K562 (cell line): ENCODE measurements around the gene MDH2. TPM values are rescaled to one million over a fixed set of nuclear protein-coding genes. Genes with fewer than 3 reads are reported as not detected.

Experiments used
- FOXM1 ChIP-seq, 2 experiments: fragments of 450-650 bp in 1 of 2; sonication (generic) in 1 of 2; formaldehyde crosslinking in 1 of 2; IDR thresholded peaks; 2 replicates each; pipeline versions ENCODE4 v1.6.1 to v1.9.0; 2017 to 2022; ENCODE audit warnings: low read depth in 2 of 2, mild to moderate bottlenecking in 2 of 2, missing genetic modification reagents in 1 of 2, moderate library complexity in 1 of 2
- NR2C1 ChIP-seq, 2 experiments: fragments of 450-650 bp; IDR thresholded peaks; 2 replicates each; pipeline ENCODE4 v1.6.1; 2017; ENCODE audit warnings: mild to moderate bottlenecking in 2 of 2, antibody characterized with exemption in 1 of 2, inconsistent platforms in 1 of 2, missing compliant biosample characterization in 1 of 2, missing genetic modification characterization in 1 of 2
- PATZ1 ChIP-seq: fragments of 250-450 bp; sonication (Bioruptor Pico); IDR thresholded peaks from 2 replicates; pipeline ENCODE4 v1.5.0; 2020; ENCODE audit warnings: mild to moderate bottlenecking, borderline replicate concordance
- POLR2G ChIP-seq: fragments of 200-400 bp; formaldehyde crosslinking; IDR thresholded peaks from 2 replicates; pipeline ENCODE4 v1.6.1; 2017; ENCODE audit warnings: low read depth, mild to moderate bottlenecking, antibody characterized with exemption, low read length, moderate library complexity
- REST ChIP-seq, 2 experiments: fragments of 450-650 bp; formaldehyde crosslinking in 1 of 2; IDR thresholded peaks; 2 replicates each; pipeline versions ENCODE4 v1.4.0 to v1.6.1; 2014 to 2020; ENCODE audit warnings: mild to moderate bottlenecking in 2 of 2, borderline replicate concordance in 1 of 2, low read depth in 1 of 2
- SP1 ChIP-seq: sonication (generic); formaldehyde crosslinking; IDR thresholded peaks from 2 replicates; pipeline ENCODE4 v1.8.1; 2022; ENCODE audit warnings: mild to moderate bottlenecking, missing genetic modification reagents
- TEAD2 ChIP-seq: fragments of 450-650 bp; IDR thresholded peaks from 2 replicates; pipeline ENCODE4 v1.6.1; 2016; ENCODE audit warnings: missing genetic modification characterization, control low read depth, missing compliant biosample characterization
- YBX1 ChIP-seq: fragments of 450-650 bp; IDR thresholded peaks from 2 replicates; pipeline ENCODE4 v1.7.1; 2016; ENCODE audit warnings: mild to moderate bottlenecking
- polyA plus RNA-seq, 8 experiments: library from polyadenylated mRNA; depleted of rRNA in 4 of 8; stranded (reverse) in 5 of 8; unstranded in 3 of 8; fragments of >200 nt; fragmentation: Nextera tagmentation in 2 of 8; fragmentation: Illumina TruSeq in 1 of 8; extraction: Ambion mirVana in 2 of 8; extraction: Trizol in 1 of 8; gene quantifications; 2 replicates each; pipeline versions ENCODE4 v1.2.1 to v1.2.3, GENCODE V29; 2011 to 2014; ENCODE audit warnings: inconsistent platforms in 1 of 8, missing spikeins in 1 of 8
- total RNA-seq, 7 experiments: library from RNA; depleted of rRNA in 6 of 7; stranded (reverse); fragments of >200 nt in 6 of 7; fragmentation: Illumina TruSeq in 2 of 7; extraction: Trizol in 2 of 7; gene quantifications; 2 replicates each; pipeline versions ENCODE4 v1.2.1 to v1.2.3, GENCODE V29; 2011 to 2021; ENCODE audit warnings: low replicate concordance in 1 of 7

Gene MDH2
- total and polyA plus RNA-seq, 9 of the 15 experiments (the other 6 are each of a cell fraction or from before 2014, with no cell fraction given), result 106 to 701 (median 242) TPM

- TF ChIP-seq REST (IDR thresholded peaks at IDR 0.05; ENCODE audit: borderline replicate concordance) (peak; percentile 40; the same call in 1 of the 2 replicates), REST (CRISPR knock-in tag; IDR thresholded peaks at IDR 0.05; ENCODE audit: low read depth) (no peak), YBX1 (no peak), PATZ1 (CRISPR knock-in tag) (no peak), POLR2G (no peak), NR2C1 (IDR thresholded peaks at IDR 0.05) (no peak), NR2C1 (tag; IDR thresholded peaks at IDR 0.05) (no peak), SP1 (CRISPR knock-in tag) (no peak), TEAD2 (tag) (no peak), FOXM1 (IDR thresholded peaks at IDR 0.05; ENCODE audit: low read depth) (peak; percentile 46; the same call in 1 of the 2 replicates), FOXM1 (CRISPR knock-in tag; IDR thresholded peaks at IDR 0.05; ENCODE audit: low read depth) (no peak)
These were observed 24.9 kb upstream of the MDH2 start (continued) for GRCh38 chr7:76023002-76023401.
